Activated T-cell treated with anti-CD3 and anti-CD28 coated beads, Interleukin-2, amount 50 U/mL, for 4 hours (primary cell): ENCODE results near the gene P2RY4. TPM values are rescaled to one million over a fixed set of nuclear protein-coding genes. Genes with fewer than 3 reads are reported as not detected.
"Not testable (repeated sequence)": the region's sequence is repeated elsewhere in the genome, so short reads cannot be mapped to it uniquely, and the experiment has no call there.

ENCODE experiments used
- ATAC-seq, 2 donors: fragments of 200-7000 bp; cut with Tn5 transposase; one replicate each; pipeline ENCODE4 v1.10.0; 2021
- DNase-seq: peaks from one replicate; pipeline ENCODE4 v3.0.0-alpha.2; 2020
- H3K27me3 Mint-ChIP-seq: one replicate; pipeline ENCODE4 v1.8.0; 2021; ENCODE audit warnings: low read depth, mixed read lengths
- H3K36me3 Mint-ChIP-seq: one replicate; pipeline ENCODE4 v1.8.0; 2022; ENCODE audit warnings: mixed read lengths; ENCODE audit not compliant: insufficient read depth
- H3K4me1 Mint-ChIP-seq: one replicate; pipeline ENCODE4 v1.8.0; 2021; ENCODE audit warnings: low read depth, mixed read lengths
- H3K4me3 Mint-ChIP-seq: one replicate; pipeline ENCODE4 v1.8.0; 2021; ENCODE audit warnings: mild to moderate bottlenecking, moderate library complexity, mixed read lengths
- H3K9me3 Mint-ChIP-seq: one replicate; pipeline ENCODE4 v1.8.0; 2021; ENCODE audit warnings: mixed read lengths
- total RNA-seq, 3 donors: library from RNA; stranded (reverse); gene quantifications; one replicate each; pipeline ENCODE4 v1.2.1, GENCODE V29; 2021

P2RY4 gene
- total RNA-seq, 3 donors from 2014 or later: 0.18 TPM; not detected in 2

GRCh38 chrX:70219938-70220764, 39.9 kb downstream of the P2RY4 start:
- ATAC-seq: no peak
- no peak for DNase-seq
- Mint-ChIP-seq H3K36me3 (no peaks in the 10 kb centered on the region), H3K4me1 (no peaks in the 10 kb centered on the region), H3K4me3 (no peak overlapping the region), H3K27me3 (no peaks in the 10 kb centered on the region), H3K9me3 (no peaks in the 10 kb centered on the region)

GRCh38 chrX:70209570-70209969, 50.4 kb downstream of the P2RY4 start:
- not testable (repeated sequence) for DNase-seq, ATAC-seq, H3K4me3 Mint-ChIP-seq, H3K27me3 Mint-ChIP-seq, H3K4me1 Mint-ChIP-seq, H3K9me3 Mint-ChIP-seq, H3K36me3 Mint-ChIP-seq

- Mint-ChIP-seq H3K9me3 (no peaks in the 10 kb centered on the region), H3K4me3 (no peak overlapping the region), H3K27me3 (peaks cover 5% of the 10 kb centered on the region), H3K36me3 (no peaks in the 10 kb centered on the region), H3K4me1 (no peaks in the 10 kb centered on the region)
- DNase-seq (no peak), ATAC-seq (no peak)
Measured at GRCh38 chrX:70208479-70208878, 51.5 kb downstream of the P2RY4 start.

Other genes with a start within 250 kb of the P2RY4 start
- gene AWAT2, start 210.3 kb downstream of the P2RY4 start, total RNA-seq: not detected
- not detected for gene OTUD6A, start 197.7 kb downstream of the P2RY4 start, total RNA-seq
- gene IGBP1, start 126.8 kb downstream of the P2RY4 start, total RNA-seq: 10 to 100 TPM; 26.2 to 28.5 (median 26.6) TPM
- gene DGAT2L6, start 82.7 kb downstream of the P2RY4 start, total RNA-seq: not detected
- gene AWAT1, start 25.5 kb downstream of the P2RY4 start, total RNA-seq: not detected
- gene ARR3, start 8.1 kb upstream of the P2RY4 start, total RNA-seq: not detected
- gene RAB41, start 22.0 kb upstream of the P2RY4 start, total RNA-seq: not detected
- gene PDZD11, start 29.7 kb upstream of the P2RY4 start, total RNA-seq: 10 to 100 TPM; 16.0 to 19.1 (median 17.1) TPM
- gene KIF4A, start 29.9 kb upstream of the P2RY4 start, total RNA-seq: 1 to 10 TPM; 1.4 to 2.4 (median 2.0) TPM
- not detected for gene GDPD2, start 163.1 kb upstream of the P2RY4 start, total RNA-seq
- gene DLG3, start 184.6 kb upstream of the P2RY4 start, total RNA-seq: 1 to 10 TPM; 8.0 to 9.1 (median 9.0) TPM